Calu3 (cell line): ENCODE measurements around the gene PDE5A. TPM values are rescaled to one million over a fixed set of nuclear protein-coding genes. Genes with fewer than 3 reads are reported as not detected.

ENCODE experiments used
- BruUV-seq: library from RNA; stranded (reverse); fragments of 400-500 nt; replicated peaks from 2 replicates; lab custom pipeline; 2021; lab: Mats Ljungman, UMichigan
- CTCF ChIA-PET: fragments of 300-600 bp; sonication (Branson Sonifier 250); formaldehyde crosslinking; loops from one replicate; lab custom pipeline; 2022; ENCODE audit warnings: antibody characterized with exemption; lab: Charles Lee
- DNase-seq: peaks from one replicate; pipeline ENCODE4 v3.0.0; 2022
- H3K27ac Mint-ChIP-seq: one replicate; pipeline ENCODE4 v1.8.0; 2022; ENCODE audit warnings: mixed read lengths; ENCODE audit not compliant: unreplicated experiment
- H3K27me3 Mint-ChIP-seq: one replicate; pipeline ENCODE4 v1.8.0; 2022; ENCODE audit warnings: mixed read lengths; ENCODE audit not compliant: unreplicated experiment
- H3K36me3 Mint-ChIP-seq: one replicate; pipeline ENCODE4 v1.8.0; 2022; ENCODE audit warnings: mild to moderate bottlenecking, moderate library complexity, mixed read lengths; ENCODE audit not compliant: insufficient read depth, unreplicated experiment
- H3K4me1 Mint-ChIP-seq: one replicate; pipeline ENCODE4 v1.8.0; 2022; ENCODE audit warnings: mild to moderate bottlenecking, low read depth, mixed read lengths; ENCODE audit not compliant: unreplicated experiment
- H3K4me3 Mint-ChIP-seq: one replicate; pipeline ENCODE4 v1.8.0; 2022; ENCODE audit warnings: mild to moderate bottlenecking, low read depth, moderate library complexity, mixed read lengths; ENCODE audit not compliant: unreplicated experiment
- H3K9me3 Mint-ChIP-seq: one replicate; pipeline ENCODE4 v1.8.0; 2022; ENCODE audit warnings: low read depth, mixed read lengths; ENCODE audit not compliant: unreplicated experiment
- intact Hi-C: fragments of 100-400 bp; cut with micrococcal nuclease; formaldehyde crosslinking; loops from one replicate; pipeline ENCODE4 v1.10.0; 2022; ENCODE audit not compliant: unreplicated experiment
- total RNA-seq: library from RNA; stranded (reverse); gene quantifications from 2 replicates; pipeline ENCODE4 v1.2.3, GENCODE V29; 2022
- TF ChIP-seq, protein P1 (sequence below): fragments of 200-600 bp; IDR thresholded peaks from one replicate; pipeline ENCODE4 v1.8.0; 2022; ENCODE audit warnings: antibody characterized with exemption; ENCODE audit not compliant: unreplicated experiment

Gene PDE5A
- total RNA-seq, 1 experiment from 2014 or later, result 41.9 TPM

DNA sequence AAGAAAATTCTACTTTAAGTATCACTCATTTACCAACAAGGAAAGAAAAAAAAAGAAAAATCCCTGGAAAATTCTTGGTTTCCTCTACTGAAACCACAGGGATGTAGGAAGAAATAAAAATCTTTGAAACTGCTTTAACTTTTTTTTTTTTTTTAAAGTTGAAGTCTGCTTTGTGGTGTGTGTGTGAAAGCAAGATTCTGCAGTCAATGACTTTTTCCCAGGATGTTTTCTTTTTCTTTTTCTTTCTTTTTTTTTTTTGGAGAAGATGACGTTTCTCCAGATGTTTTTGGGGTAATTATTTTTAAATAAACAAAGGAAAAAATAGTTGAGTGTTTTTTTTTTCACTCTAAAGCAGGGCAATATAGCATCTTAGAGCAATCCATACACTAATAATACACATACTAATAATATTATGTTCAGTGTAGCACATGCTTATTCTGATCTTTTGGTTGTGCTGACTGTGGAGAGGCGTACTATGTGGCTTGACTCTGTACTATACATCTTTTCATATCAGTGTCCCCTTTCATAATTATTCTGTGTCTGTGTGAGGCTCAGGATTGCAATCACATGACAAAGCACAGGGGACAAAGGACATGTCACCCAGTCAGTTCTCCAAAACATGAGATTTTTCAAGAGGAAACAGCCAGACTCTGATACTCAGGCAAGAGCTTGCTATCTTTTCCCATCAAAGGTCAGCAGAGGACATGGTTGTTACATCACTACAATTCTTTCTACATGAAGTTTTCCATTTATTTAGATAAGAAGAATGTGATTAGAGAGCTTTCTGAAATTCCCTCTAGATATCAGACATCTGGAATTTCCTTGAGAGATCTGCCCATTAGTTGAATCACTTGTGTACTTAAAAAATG lies 111.0 kb downstream of the PDE5A start:
- TF ChIP-seq, protein P1, sequence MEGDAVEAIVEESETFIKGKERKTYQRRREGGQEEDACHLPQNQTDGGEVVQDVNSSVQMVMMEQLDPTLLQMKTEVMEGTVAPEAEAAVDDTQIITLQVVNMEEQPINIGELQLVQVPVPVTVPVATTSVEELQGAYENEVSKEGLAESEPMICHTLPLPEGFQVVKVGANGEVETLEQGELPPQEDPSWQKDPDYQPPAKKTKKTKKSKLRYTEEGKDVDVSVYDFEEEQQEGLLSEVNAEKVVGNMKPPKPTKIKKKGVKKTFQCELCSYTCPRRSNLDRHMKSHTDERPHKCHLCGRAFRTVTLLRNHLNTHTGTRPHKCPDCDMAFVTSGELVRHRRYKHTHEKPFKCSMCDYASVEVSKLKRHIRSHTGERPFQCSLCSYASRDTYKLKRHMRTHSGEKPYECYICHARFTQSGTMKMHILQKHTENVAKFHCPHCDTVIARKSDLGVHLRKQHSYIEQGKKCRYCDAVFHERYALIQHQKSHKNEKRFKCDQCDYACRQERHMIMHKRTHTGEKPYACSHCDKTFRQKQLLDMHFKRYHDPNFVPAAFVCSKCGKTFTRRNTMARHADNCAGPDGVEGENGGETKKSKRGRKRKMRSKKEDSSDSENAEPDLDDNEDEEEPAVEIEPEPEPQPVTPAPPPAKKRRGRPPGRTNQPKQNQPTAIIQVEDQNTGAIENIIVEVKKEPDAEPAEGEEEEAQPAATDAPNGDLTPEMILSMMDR, result no peak
- Mint-ChIP-seq H3K4me1 (no peaks in the 10 kb centered on the region), H3K36me3 (peaks cover 19% of the 10 kb centered on the region), H3K27me3 (no peaks in the 10 kb centered on the region), H3K4me3 (no peak overlapping the region), H3K27ac (no peak overlapping the region), H3K9me3 (no peaks in the 10 kb centered on the region)
- BruUV-seq, result no TSS peak
- intact Hi-C loops, result no loop called here
- CTCF ChIA-PET, result no interaction called here
- DNase-seq, result no peak

- DNase-seq, result no peak
- BruUV-seq, result no TSS peak
- H3K9me3 Mint-ChIP-seq, result no peaks in the 10 kb centered on the region
- no peak overlapping the region for H3K27ac Mint-ChIP-seq
- intact Hi-C loops, result no loop called here
- no peaks in the 10 kb centered on the region for H3K27me3 Mint-ChIP-seq
- H3K4me3 Mint-ChIP-seq, result no peak overlapping the region
- TF ChIP-seq, protein P1, result no peak
- CTCF ChIA-PET, result no interaction called here
- H3K36me3 Mint-ChIP-seq, result peaks cover 18% of the 10 kb centered on the region
- H3K4me1 Mint-ChIP-seq, result no peaks in the 10 kb centered on the region
Observed at GRCh38 chr4:119512398-119512797, 116.2 kb downstream of the PDE5A start.

DNA sequence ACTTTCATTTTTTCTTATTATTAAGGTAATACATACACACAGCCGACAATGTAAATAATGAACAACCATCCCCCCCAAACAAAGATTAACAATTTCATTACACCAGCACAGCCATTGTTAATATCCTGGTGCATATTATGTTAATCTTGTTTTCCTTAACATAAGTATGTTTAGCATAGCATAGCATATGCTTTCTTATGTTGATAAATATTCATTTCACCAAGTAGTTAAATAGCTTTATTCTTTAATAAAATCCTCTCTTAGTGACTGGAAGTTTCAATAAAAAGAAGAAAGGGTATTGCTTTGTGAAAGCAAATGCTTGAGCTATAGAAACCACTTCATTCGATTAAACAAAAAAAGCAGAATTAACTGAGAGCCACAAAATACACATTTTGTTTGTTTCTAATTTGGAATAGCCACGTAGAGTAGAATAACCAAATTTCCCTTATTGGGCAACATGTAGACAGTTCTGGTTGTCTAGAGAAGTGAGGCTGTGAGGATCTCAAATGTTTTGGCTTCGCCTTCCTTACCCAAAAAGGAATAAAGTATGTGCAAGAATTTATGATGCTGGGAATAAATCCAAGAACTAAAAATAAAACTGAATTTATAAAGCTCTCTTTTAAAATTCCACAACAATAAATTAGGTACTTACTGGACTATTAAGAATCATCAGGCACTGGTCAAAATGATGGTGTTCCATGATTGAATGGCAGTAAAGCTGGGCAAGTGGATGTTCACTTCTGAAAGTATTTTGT lies 118.0 kb downstream of the PDE5A start:
- Mint-ChIP-seq H3K9me3 (no peaks in the 10 kb centered on the region), H3K4me3 (no peak overlapping the region), H3K4me1 (no peaks in the 10 kb centered on the region), H3K27ac (no peak overlapping the region), H3K36me3 (peaks cover 9% of the 10 kb centered on the region), H3K27me3 (no peaks in the 10 kb centered on the region)
- TF ChIP-seq, protein P1, result no peak
- intact Hi-C loops, result no loop called here
- no peak for DNase-seq
- no TSS peak for BruUV-seq
- CTCF ChIA-PET, result no interaction called here

- peaks cover 16% of the 10 kb centered on the region for H3K36me3 Mint-ChIP-seq
- no peaks in the 10 kb centered on the region for H3K4me1 Mint-ChIP-seq
- no TSS peak for BruUV-seq
- H3K9me3 Mint-ChIP-seq, result no peaks in the 10 kb centered on the region
- CTCF ChIA-PET, result no interaction called here
- intact Hi-C loops, result no loop called here
- H3K4me3 Mint-ChIP-seq, result no peak overlapping the region
- no peak for DNase-seq
- H3K27me3 Mint-ChIP-seq, result no peaks in the 10 kb centered on the region
- TF ChIP-seq, protein P1, result no peak
- no peak overlapping the region for H3K27ac Mint-ChIP-seq
Observed at GRCh38 chr4:119508281-119508680, 120.3 kb downstream of the PDE5A start.
